T-helper 1 cell (primary cell): ENCODE results near the gene GANC.
"Not testable (repeated sequence)": the region's sequence is repeated elsewhere in the genome, so short reads cannot be mapped to it uniquely, and the experiment has no call there.

Source experiments
- DNase-seq, 5 donors: peaks; one replicate each; pipeline ENCODE4 v3.0.0-alpha.2; 2012 to 2020

GANC gene

DNA sequence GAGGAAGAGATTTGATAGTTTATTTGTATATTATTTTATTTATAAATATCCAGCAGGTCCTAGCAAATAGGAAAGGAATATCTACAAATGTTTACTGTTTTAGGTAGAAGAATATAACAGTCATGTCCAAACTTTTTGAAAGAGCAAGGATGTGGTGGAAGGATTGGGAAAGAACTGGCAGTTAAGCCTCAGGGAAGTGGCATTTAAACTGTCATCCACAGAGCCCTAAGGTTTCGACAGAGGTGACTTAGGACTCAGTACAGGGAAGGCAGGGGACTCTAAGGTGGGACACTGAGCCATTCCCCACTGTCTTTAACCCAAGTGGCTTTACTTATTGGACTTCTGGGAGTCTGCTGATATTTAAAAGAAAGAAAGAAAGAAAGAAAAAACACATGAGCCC, 12.0 kb downstream of the GANC start:
- DNase-seq: no peak

DNA sequence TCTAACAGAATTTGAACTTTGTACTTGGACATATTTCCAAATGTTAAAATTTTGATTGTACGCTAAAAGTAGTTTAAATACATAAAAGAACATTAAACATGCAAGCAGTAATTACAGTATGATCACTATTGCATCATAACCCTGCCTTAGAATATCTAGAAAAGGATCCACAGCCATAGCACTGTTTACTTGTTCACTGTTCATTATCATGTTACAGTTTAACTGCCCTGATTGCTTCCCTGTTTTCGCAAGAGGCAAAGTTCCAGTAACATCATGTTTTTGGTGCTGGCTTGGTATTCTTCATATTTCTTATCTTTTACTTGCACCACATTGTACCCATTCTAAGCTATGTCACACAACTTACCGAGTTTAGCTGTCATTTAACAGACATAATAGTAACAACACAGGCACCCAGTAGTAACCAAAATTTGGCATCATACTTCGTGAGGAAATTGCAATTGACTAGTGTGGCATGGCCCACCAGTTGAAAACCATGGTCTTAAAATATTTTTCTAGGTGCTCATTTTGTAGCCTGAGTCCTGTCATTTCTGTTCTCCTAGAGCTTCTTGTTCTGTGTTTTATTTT, 13.5 kb downstream of the GANC start:
- no peak for DNase-seq

GRCh38 chr15:42287931-42288330, 14.9 kb downstream of the GANC start:
- no peak for DNase-seq

DNA sequence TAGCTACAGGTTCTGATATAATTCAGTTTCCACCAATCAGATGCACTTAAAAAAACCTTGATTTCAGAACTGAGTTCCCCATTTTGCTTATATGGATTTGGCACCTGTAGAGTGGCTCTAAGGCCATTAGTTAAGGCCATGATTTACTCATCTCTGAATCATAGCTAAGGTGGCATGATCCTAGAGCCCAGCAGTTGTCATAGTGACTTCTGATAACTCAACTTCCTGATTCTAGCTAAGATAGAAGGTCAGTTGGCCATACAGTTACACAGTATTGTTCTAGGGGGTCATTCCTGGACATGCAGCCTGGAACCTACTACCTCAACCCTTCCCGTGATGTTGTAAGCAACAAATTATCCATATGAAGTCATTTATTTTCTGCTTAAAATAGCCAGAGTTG, 16.2 kb downstream of the GANC start:
- no peak for DNase-seq

DNA sequence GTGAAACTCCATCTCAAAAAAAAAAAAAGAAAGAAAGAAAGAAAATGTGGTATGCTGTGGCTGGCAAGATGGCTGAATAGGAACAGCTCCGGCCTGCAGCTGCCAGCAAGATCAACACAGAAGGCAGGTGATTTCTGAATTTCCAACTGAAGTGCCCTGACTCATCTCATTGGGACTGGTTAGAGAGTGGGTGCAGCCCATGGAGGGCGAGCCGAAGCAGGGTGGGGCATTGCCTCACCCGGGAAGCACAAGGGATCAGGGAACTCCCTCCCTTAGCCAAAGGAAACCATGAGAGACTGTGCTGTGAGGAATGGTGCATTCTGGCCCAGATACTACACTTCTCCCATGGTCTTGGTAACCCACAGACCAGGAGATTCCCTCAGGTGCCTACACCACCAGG, 28.0 kb downstream of the GANC start:
- DNase-seq: not testable (repeated sequence)

GRCh38 chr15:42306681-42307080, 33.7 kb downstream of the GANC start:
- DNase-seq: no peak

DNA sequence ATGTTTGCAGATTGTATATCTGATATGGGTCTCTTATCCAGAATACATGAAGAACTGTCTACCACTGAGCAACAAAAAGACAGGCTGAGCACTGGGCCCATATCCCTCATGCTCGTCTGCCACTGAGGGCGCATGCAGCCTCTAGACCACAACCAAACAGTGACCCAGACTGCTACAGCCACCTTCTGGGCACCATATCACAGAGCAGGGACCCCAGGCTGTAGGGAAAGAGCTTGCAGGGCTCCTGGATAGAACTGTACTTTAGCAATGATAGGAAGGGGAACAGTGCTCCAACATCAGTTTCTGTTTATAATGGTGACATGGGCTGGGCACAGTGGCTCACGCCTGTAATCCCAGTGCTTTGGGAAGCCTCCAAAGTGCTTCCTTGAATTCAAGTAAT, 40.5 kb downstream of the GANC start:
- DNase-seq: no peak

DNA sequence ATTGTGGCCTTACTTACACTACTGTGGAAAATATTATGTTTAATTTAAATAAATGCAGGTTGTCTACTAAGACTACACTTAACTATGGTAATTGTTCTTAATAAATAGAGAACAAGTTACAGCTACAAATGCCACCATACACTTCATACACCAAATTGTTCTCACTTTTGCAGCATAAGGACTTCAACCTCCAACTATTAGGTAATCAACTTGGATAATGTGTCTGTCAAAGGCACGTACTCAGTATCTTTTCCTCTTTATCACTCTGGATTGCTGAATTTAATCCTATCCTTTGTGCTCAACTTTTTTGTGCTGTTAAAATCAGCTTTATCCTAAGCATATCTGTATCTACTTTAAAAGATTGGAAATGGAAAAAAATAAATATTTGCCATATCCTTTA, 41.8 kb downstream of the GANC start:
- no peak for DNase-seq

DNA sequence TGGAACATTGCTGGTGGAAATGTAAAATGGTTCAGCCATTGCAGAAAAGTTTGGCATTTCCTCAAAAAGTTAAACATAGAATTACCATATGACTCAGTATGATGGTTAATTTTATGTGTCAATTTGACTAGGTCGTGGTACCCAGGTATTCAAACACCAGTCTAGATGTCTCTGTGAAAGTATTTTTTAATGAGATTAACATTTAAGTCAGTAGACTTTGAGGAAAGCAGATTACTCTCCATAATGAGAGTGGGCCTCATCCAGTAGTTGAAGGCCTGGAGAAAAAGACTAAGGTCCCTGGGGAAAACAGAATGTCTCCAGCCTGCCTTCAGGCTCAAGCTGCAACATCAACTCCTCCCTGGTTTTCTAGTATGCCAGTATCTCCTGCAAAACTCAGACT, 42.5 kb downstream of the GANC start:
- DNase-seq: no peak

DNA sequence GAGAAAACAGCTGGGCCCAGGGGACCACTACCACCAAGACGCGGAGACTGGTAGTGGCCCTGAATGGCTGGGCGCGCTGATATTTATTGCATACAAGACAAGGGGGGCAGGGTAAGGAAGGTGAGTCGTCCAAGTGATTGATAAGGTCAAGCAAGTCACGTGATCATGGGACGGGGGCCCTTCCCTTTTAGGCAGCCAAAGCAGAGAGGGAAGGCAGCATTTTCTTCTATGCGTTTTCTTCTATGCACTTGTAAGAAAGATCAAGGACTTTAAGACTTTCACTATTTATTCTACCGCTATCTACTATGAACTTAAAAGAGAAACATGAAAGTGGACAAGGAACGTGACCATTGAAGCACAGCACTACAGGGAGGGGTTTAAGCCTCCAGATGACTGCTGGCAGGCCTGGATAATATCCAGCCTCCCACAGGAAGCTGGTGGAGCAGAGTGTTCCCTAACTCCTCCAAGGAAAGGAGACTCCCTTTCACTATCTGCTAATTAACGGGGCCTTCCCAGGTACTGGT, 43.3 kb downstream of the GANC start:
- DNase-seq: not testable (repeated sequence)

DNA sequence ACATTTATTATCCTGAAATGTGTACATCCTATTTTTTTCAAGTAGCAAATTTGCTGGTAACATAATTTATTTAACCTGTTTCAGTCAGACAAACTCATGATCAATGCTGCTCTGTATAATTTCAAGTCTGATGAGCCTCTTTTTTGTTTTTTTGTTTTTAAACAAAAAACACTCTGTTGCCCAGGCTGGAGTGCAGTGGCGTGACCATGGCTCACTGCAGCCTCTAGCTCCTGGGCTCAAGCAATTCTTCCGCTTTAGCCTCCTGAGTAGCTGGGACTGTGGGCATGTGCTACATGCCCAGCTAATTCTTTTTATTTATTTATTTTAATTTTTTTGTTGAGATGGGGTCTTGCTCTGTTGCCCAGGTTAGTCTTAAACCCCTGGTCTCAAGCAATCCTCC, 46.2 kb downstream of the GANC start:
- DNase-seq: no peak

DNA sequence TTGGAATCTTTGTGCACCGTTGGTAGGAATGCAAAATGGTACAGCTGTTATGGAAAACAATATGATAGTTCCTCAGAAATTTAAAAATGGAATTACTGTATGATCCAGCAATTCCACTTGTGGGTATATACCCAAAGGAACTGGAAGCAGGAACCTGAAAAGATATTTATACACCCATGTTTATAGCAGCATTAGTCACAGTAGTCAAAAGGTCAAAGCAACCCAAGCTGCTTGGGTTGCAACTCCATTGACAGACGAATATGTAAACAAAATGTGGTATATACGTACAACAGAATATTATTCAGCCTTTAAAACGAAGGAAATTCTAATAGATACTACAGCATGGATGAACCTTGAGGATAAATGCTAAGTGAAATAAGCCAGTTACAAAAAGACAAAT, 51.3 kb downstream of the GANC start:
- no peak for DNase-seq

- no peak for DNase-seq
These were observed 56.2 kb downstream of the GANC start for GRCh38 chr15:42329161-42329560.

- DNase-seq: no peak
These were observed 57.0 kb downstream of the GANC start for GRCh38 chr15:42329992-42330391.

GRCh38 chr15:42331235-42331634, 58.2 kb downstream of the GANC start:
- DNase-seq: no peak

- no peak for DNase-seq
These were observed 59.3 kb downstream of the GANC start for GRCh38 chr15:42332331-42332730.

DNA sequence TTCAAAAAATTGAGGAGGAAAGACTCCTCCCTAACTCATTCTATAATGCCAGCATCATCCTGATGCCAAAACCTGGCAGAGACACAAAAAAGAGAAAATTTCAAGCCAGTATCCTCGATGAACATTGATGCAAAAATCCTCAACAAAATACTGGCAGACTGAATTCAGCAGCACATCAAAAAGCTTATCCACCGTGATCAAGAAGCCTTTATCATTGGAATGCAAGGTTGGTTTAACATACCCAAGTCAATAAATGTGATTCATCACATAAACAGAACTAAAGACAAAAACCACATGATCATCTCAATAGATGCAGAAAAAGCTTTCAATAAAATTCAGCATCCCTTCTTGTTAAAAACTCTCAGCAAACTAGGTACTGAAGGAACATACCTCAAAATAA, 62.1 kb downstream of the GANC start:
- DNase-seq: no peak

- DNase-seq: not testable (repeated sequence)
These were observed 63.6 kb downstream of the GANC start for GRCh38 chr15:42336650-42337049.

DNA sequence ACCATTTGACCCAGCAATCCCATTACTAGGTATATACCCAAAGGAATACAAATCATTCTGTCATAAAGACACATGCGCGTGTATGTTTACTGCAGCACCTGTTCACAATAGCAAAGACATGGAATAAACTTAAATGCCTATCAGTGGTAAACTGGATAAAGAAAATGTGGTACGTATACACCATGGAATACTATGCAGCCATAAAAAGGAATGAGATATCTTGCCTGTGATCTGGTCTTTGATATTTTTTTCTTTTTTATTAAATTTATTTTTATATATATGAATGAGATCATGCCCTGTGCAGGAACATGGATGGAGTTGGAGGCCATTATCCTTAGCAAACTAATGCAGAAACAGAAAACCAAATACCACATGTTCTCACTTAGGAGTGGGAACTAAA, 64.1 kb downstream of the GANC start:
- DNase-seq: not testable (repeated sequence)

DNA sequence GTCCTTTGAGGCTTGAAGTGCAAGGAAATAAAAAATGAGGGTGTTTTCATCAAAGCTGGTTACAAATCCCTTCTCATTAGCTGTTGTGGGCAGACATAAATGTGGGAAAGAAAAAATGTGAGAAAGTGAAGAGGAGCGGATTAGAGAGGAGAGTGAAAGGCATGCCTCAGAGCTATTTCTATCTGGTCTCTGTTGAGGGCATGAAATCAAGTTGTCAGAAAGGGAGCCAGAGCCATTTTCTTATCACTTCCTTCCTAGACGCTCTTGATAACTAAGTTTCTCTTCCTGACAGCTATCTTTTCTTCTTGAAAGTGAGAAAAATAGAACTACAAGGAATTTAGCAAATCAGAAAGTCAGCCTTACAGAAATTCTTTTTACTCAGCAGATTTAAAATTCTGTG, 65.5 kb downstream of the GANC start:
- no peak for DNase-seq

GRCh38 chr15:42343596-42344232, 70.7 kb downstream of the GANC start:
- DNase-seq: no peak

GRCh38 chr15:42344763-42345162, 71.8 kb downstream of the GANC start:
- no peak for DNase-seq

DNA sequence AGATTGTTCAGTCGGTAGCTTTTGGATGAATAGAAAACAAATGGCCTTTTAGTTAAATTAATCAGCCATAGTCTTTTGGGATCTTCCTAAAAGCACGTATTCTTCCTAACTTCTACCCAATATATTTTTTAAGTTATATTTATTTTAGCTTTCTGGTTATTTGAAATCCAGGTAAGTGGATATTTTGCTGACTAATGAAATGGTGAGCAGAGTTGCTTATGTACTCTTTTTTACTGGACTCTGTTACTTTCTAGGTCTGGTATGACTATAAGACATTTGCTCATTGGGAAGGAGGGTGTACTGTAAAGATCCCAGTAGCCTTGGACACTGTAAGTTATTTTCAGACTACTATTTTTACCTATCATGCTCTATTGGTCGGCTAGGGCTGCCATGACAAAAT, 72.5 kb downstream of the GANC start:
- DNase-seq: no peak

- DNase-seq: no peak
These were observed 75.1 kb downstream of the GANC start for GRCh38 chr15:42348083-42348482.

DNA sequence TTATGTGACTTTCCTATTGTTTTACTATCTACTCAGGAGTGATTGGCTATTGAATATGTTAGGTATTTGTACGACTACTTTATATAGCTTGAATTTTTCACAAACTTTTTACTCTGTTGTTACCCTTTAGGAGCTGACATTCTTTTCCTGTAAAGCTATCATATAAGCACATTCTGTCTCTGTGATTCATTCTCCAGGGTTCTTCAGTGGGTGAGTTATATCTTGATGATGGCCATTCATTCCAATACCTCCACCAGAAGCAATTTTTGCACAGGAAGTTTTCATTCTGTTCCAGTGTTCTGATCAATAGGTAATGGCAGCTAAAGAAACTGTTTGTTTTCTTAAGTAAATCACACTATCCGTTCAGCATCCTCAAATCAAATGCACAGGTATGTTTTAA, 76.2 kb downstream of the GANC start:
- DNase-seq: peak in 1 of 5 donors; percentile 22
